Body of pancreas (tissue), 4 donors: ENCODE results near the gene CD74. TPM values are rescaled to one million over a fixed set of nuclear protein-coding genes. Genes with fewer than 3 reads are reported as not detected.

Source experiments
- ATAC-seq: fragments of 150-250 bp; one replicate; pipeline ENCODE4 v1.9.1; 2016
- DNase-seq, 4 donors: peaks; one replicate each; pipeline ENCODE4 v3.0.0-alpha.2; 2019
- H3K27ac ChIP-seq, 4 donors: fragments of 200-600 bp; sonication (generic); 1 replicate in 3 of 4; 2 replicates in 1 of 4; pipeline versions ENCODE4 v1.5.1 to v1.6.1; 2016 to 2019; ENCODE audit warnings: mild to moderate bottlenecking in 1 of 4, mixed read lengths in 1 of 4, moderate library complexity in 1 of 4
- H3K27me3 ChIP-seq, 2 donors: fragments of 200-600 bp; sonication (generic); one replicate each; pipeline ENCODE4 v1.6.0; 2016; ENCODE audit warnings: mild to moderate bottlenecking in 1 of 2
- H3K36me3 ChIP-seq, 2 donors: fragments of 200-600 bp; sonication (generic); replicated peaks in 1 of 2; 2 replicates each; pipeline ENCODE4 v1.5.1; 2016; ENCODE audit warnings: low read depth in 2 of 2; ENCODE audit not compliant: insufficient read depth in 1 of 2
- H3K4me1 ChIP-seq: fragments of 200-600 bp; sonication (generic); one replicate; pipeline ENCODE4 v1.6.0; 2016
- H3K4me3 ChIP-seq, 2 donors: fragments of 200-600 bp; sonication (generic); 1 replicate in 1 of 2; 2 replicates in 1 of 2; pipeline ENCODE4 v1.5.1; 2016 to 2019
- H3K9me3 ChIP-seq, 3 donors: fragments of 200-600 bp; sonication (generic); 1 replicate in 2 of 3; 2 replicates in 1 of 3; pipeline ENCODE4 v1.5.1; 2016
- CTCF ChIP-seq, 7 experiments: fragments of 450-650 bp in 4 of 7; fragments of 200-600 bp in 3 of 7; sonication (generic) in 3 of 7; IDR thresholded peaks; one replicate each; pipeline ENCODE4 v1.5.1; 2016 to 2019; ENCODE audit warnings: antibody characterized with exemption in 7 of 7
- POLR2A ChIP-seq, 3 donors: fragments of 450-650 bp; IDR thresholded peaks; one replicate each; pipeline ENCODE4 v1.6.1; 2016; ENCODE audit warnings: antibody characterized with exemption in 3 of 3, mild to moderate bottlenecking in 2 of 3
- WGBS, 2 donors: methylation state at CpG; one replicate each; pipeline ENCODE4 v1.1.5; 2017; 5-methylcytosine and 5-hydroxymethylcytosine counted together
- intact Hi-C: fragments of 100-400 bp; cut with DNase I; formaldehyde crosslinking; loops from one replicate; pipeline ENCODE4 v1.15.1; 2023
- total RNA-seq, 2 donors: library from RNA; depleted of rRNA; stranded (reverse); fragments of >200 nt; gene quantifications; one replicate each; pipeline ENCODE4 v1.1.0, GENCODE V29; 2016

Gene CD74
- total RNA-seq, 2 donors from 2014 or later = 130 to 405 TPM

DNA sequence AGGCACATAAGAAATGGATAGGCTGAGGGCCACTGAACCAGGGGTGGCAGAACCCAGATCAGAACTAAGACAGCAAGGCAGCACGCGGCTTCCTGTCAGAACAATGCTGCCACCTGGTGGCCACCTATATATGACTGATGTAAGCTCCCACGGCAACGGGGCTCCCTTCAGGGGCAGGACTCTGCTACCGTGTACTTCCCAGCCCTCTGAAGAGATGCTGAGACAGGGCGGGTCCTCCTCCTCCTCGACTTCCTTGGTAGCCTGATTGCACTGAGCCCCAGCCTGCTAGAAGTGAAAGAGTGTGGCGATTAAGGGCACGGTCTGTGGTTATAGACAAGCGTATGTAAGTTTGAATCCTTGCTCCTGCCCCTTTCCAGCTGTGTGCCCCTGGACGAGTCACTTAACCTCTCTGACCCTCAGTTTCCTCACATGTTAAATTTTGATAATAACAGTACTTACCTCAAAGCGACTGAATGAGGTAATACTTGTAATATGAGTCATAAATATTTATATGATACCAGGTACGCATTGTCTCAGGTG, 23.5 kb upstream of the CD74 start:
- H3K36me3 ChIP-seq = no peaks in the 10 kb centered on the region
- ATAC-seq = peak; percentile 94
- no peaks in the 10 kb centered on the region for H3K27me3 ChIP-seq
- DNase-seq = peak; percentile 91 to 95 (median 92)
- WGBS, 2 donors = 14 to 24% methylated on average over 8 to 13 of the region's 13 CpGs
- H3K27ac ChIP-seq = no peak overlapping the region
- no peaks in the 10 kb centered on the region for H3K4me1 ChIP-seq
- intact Hi-C loops = loop anchor here (10.0 kb wide), 1 partner anchor 281 kb away; the partner anchor contains the start of gene PDGFRB
- no peaks in the 10 kb centered on the region for H3K9me3 ChIP-seq
- peak; percentile 71 to 86 (median 81) for TF ChIP-seq CTCF (IDR thresholded peaks at IDR 0.05)
- TF ChIP-seq POLR2A (IDR thresholded peaks at IDR 0.05) = no peak
- H3K4me3 ChIP-seq = no peak overlapping the region

DNA sequence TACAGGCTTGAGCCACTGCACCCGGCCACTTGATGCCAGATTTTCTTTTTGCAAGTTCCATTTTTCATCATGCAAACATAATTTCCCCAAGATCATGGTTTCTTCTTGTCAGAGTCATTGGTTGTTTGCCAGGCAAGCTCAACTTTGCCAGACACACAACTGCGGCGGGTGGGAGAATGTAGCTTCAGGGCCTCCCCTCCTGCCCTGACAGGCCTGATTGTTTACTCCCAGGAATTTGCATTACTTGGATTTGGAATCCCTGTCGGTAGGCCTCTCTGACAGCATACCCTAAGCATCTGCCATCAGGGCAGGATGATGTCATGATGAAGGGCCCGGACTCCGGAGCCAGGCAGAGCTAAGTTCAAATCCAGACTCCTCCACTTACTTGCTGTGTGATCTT, 21.8 kb upstream of the CD74 start:
- H3K4me3 ChIP-seq = no peak overlapping the region
- H3K36me3 ChIP-seq = no peaks in the 10 kb centered on the region
- ATAC-seq (no peak), DNase-seq (no peak)
- 66 to 76% methylated on average over 6 of the region's 6 CpGs for whole genome bisulfite sequencing, 2 donors
- H3K4me1 ChIP-seq = no peaks in the 10 kb centered on the region
- intact Hi-C loops = loop anchor here (10.0 kb wide), 1 partner anchor 280 kb away; the partner anchor contains the start of gene PDGFRB
- TF ChIP-seq CTCF (IDR thresholded peaks at IDR 0.05) (no peak), POLR2A (IDR thresholded peaks at IDR 0.05) (no peak)
- no peaks in the 10 kb centered on the region for H3K9me3 ChIP-seq
- H3K27me3 ChIP-seq = no peaks in the 10 kb centered on the region
- H3K27ac ChIP-seq = no peak overlapping the region

- intact Hi-C loops = loop anchor here (10.0 kb wide), 1 partner anchor 277 kb away; the partner anchor contains the start of gene PDGFRB
- Histone ChIP-seq H3K27me3 (no peaks in the 10 kb centered on the region), H3K4me3 (no peak overlapping the region), H3K4me1 (peaks cover 10% of the 10 kb centered on the region), H3K9me3 (no peaks in the 10 kb centered on the region), H3K36me3 (no peaks in the 10 kb centered on the region), H3K27ac (no peak overlapping the region)
- TF ChIP-seq CTCF (IDR thresholded peaks at IDR 0.05) = no peak
- TF ChIP-seq POLR2A (IDR thresholded peaks at IDR 0.05) = no peak
- WGBS, 2 donors = 42 to 54% methylated on average over 3 to 4 of the region's 4 CpGs
- no peak for ATAC-seq
- DNase-seq = no peak
These were observed 18.9 kb upstream of the CD74 start for GRCh38 chr5:150431574-150431973.

DNA sequence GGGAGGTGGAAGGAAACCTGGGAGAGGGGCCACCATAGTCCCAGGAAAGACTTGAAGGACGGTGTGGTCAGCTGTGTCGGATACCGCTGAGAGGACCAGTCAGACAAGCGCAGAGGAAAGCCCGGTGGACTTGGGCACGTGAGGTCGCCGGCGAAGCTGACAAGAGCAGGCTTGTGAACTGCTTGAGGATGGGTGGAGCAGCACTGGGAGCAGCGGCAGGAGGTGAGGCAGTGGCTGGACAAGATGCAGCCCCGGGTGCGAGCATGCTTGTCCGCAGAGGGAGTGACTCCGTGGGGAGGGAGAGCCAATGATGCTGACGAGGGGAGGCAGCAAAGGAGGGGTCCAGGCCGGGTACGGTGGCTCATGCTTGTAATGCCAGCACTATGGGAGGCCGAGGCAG, 18.3 kb upstream of the CD74 start:
- WGBS, 2 donors = 82 to 84% methylated on average over 18 of the region's 18 CpGs
- Histone ChIP-seq H3K27me3 (no peaks in the 10 kb centered on the region), H3K9me3 (no peaks in the 10 kb centered on the region), H3K4me1 (peaks cover 10% of the 10 kb centered on the region), H3K36me3 (no peaks in the 10 kb centered on the region), H3K4me3 (no peak overlapping the region), H3K27ac (no peak overlapping the region)
- DNase-seq (no peak), ATAC-seq (no peak)
- intact Hi-C loops = loop anchor here (10.0 kb wide), 1 partner anchor 276 kb away; the partner anchor contains the start of gene PDGFRB
- TF ChIP-seq CTCF (IDR thresholded peaks at IDR 0.05) = no peak

DNA sequence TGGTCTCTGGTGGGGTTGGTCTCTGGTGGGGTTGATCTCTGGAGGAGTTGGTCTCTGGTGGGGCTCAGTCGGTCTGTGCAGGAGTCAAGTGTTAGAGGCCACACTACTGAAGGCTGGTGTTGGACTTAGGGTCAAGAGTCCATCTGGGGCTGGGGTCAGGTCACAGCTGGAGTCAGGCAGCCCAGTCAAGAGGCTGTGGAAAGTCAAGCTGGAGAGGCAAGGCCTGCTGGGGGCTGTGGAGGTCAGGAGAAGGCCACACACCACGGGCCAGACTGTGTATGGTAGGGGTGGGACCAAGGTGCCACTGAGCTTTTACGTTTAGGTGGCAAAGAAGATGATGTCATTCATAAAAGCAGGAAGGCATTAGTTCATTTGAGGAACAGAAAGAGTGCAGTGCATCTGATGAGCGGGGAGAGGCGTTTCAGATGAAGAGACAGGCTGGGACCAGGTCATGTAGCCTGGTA, 16.7 kb upstream of the CD74 start:
- DNase-seq (no peak), ATAC-seq (no peak)
- Histone ChIP-seq H3K4me1 (peaks cover 10% of the 10 kb centered on the region), H3K36me3 (no peaks in the 10 kb centered on the region), H3K27ac (no peak overlapping the region), H3K27me3 (no peaks in the 10 kb centered on the region), H3K9me3 (no peaks in the 10 kb centered on the region), H3K4me3 (no peak overlapping the region)
- TF ChIP-seq POLR2A (IDR thresholded peaks at IDR 0.05) (no peak), CTCF (IDR thresholded peaks at IDR 0.05) (no peak)
- 82 to 91% methylated on average over 5 of the region's 5 CpGs for WGBS, 2 donors
- intact Hi-C loops = no loop called here
